Left lobe of liver (tissue), 2 donors: ENCODE measurements around the gene GPR89A. TPM values are rescaled to one million over a fixed set of nuclear protein-coding genes. Genes with fewer than 3 reads are reported as not detected.
A peak's percentile ranks its signal among the peaks of the same experiment; 100 is the strongest.
"Not testable (repeated sequence)": the region's sequence is repeated elsewhere in the genome, so short reads cannot be mapped to it uniquely, and the experiment has no call there.

ENCODE experiments used
- ATAC-seq: fragments of 200-7000 bp; cut with Tn5 transposase; one replicate; pipeline ENCODE4 v1.9.1; 2020; ENCODE audit warnings: mild to moderate bottlenecking, moderate library complexity
- DNase-seq: peaks from one replicate; pipeline ENCODE4 v3.0.0-alpha.2; 2020; ENCODE audit warnings: low spot score
- total RNA-seq: library from RNA; stranded (reverse); gene quantifications from one replicate; pipeline ENCODE4 v1.2.1, GENCODE V29; 2021
- donor health status: DM: no; HTN: no; CAD: no; lungs with moderate emphysema.
- donor health status: DM: no; HTN: yes; CAD: no.

GPR89A gene
- total RNA-seq, result 15.3 TPM

- peak; percentile 99 for ATAC-seq
These were observed at the start of gene GPR89A for GRCh38 chr1:145607833-145608733. Gene GPR89A, plus strand, starts transcription at chr1:145607988. Its CDS starts 146 bp downstream, at chr1:145608134.

GRCh38 chr1:145586820-145587219, 21.0 kb upstream of the GPR89A start:
- ATAC-seq, result not testable (repeated sequence)
- DNase-seq, result peak; percentile 71

More at GRCh38 chr1:145607833-145608733, at the start of gene GPR89A:
- DNase-seq, result peak; percentile 97

GRCh38 chr1:145590806-145591205, 17.0 kb upstream of the GPR89A start:
- ATAC-seq, result not testable (repeated sequence)
- DNase-seq, result peak; percentile 49

- not testable (repeated sequence) for ATAC-seq, DNase-seq
These were observed 15.4 kb upstream of the GPR89A start for GRCh38 chr1:145592347-145592746.

GRCh38 chr1:145595421-145595820, 12.4 kb upstream of the GPR89A start:
- not testable (repeated sequence) for DNase-seq, ATAC-seq

GRCh38 chr1:145596236-145596635, 11.6 kb upstream of the GPR89A start:
- not testable (repeated sequence) for ATAC-seq, DNase-seq

GRCh38 chr1:145599426-145599825, 8.4 kb upstream of the GPR89A start:
- not testable (repeated sequence) for ATAC-seq, DNase-seq

GRCh38 chr1:145601593-145601992, 6.2 kb upstream of the GPR89A start:
- no peak for ATAC-seq
- no peak for DNase-seq

- not testable (repeated sequence) for ATAC-seq
These were observed 948 bp upstream of the GPR89A start for GRCh38 chr1:145606840-145607239.

GRCh38 chr1:145607289-145607688, 499 bp upstream of the GPR89A start:
- not testable (repeated sequence) for ATAC-seq, DNase-seq

More at GRCh38 chr1:145606840-145607239, 948 bp upstream of the GPR89A start:
- not testable (repeated sequence) for DNase-seq

GRCh38 chr1:145610744-145611143, 3.0 kb downstream of the GPR89A start:
- not testable (repeated sequence) for DNase-seq, ATAC-seq

GRCh38 chr1:145620073-145620472, 12.3 kb downstream of the GPR89A start:
- not testable (repeated sequence) for DNase-seq, ATAC-seq

GRCh38 chr1:145622177-145622576, 14.4 kb downstream of the GPR89A start:
- ATAC-seq, DNase-seq: not testable (repeated sequence)

- not testable (repeated sequence) for DNase-seq
- ATAC-seq, result peak; percentile 70
These were observed 28.4 kb downstream of the GPR89A start for GRCh38 chr1:145636237-145636636.

GRCh38 chr1:145641886-145642285, 34.1 kb downstream of the GPR89A start:
- not testable (repeated sequence) for DNase-seq, ATAC-seq

GRCh38 chr1:145643990-145644389, 36.2 kb downstream of the GPR89A start:
- ATAC-seq, result not testable (repeated sequence)

GRCh38 chr1:145656245-145656943, 48.6 kb downstream of the GPR89A start:
- not testable (repeated sequence) for ATAC-seq, DNase-seq

More at GRCh38 chr1:145643990-145644389, 36.2 kb downstream of the GPR89A start:
- DNase-seq, result not testable (repeated sequence)

- not testable (repeated sequence) for DNase-seq, ATAC-seq
These were observed 54.7 kb downstream of the GPR89A start for GRCh38 chr1:145662502-145662901.

- DNase-seq, ATAC-seq: not testable (repeated sequence)
These were observed 57.2 kb downstream of the GPR89A start for GRCh38 chr1:145665015-145665414.

GRCh38 chr1:145670995-145671745, 63.4 kb downstream of the GPR89A start:
- ATAC-seq, DNase-seq: not testable (repeated sequence)
